ENCODE results near the gene TPP2.

TPP2 gene

DNA sequence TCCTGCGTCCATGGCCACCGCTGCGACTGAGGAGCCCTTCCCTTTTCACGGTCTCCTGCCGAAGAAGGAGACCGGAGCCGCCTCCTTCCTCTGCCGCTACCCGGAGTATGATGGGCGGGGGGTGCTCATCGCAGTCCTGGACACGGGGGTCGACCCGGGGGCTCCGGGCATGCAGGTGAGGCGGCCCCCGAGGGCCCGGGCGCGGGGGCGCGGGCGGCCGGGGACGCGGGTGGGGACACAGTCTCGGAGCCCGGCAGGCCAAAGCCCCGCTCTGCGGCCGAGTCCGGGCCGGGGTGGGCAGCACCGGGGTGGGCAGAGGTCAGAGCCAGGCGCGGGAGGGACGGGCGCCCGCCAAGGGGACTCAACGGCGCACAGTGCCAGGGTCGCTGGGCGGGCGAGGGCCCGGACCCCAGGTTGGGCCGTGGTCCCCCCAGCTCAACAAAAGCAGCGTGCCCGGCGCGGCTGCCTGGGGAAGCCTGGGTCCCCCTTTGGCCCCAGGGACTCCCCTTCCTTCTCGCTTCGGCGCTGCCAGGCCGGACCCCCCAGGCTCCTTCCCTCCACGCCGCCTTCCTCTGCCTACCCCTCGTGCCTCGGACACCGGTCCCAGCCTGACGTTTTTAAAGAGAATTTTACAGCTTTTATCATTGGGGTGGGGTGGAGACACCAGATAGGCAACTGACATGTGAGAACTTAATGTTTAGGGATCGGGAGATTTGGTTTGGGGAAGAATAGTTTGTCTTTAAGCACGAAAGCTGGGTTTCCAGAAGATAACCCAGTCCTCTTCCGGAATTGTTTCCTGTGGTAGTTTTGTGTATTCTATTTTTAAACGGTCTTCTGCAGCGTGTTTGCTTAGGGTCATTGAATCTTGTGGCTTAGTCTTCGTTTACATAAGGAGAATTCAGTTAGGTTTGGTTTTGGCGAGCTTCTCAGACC is 509 bp downstream of the TPP2 start:
- DNase-seq, result no peak

DNA sequence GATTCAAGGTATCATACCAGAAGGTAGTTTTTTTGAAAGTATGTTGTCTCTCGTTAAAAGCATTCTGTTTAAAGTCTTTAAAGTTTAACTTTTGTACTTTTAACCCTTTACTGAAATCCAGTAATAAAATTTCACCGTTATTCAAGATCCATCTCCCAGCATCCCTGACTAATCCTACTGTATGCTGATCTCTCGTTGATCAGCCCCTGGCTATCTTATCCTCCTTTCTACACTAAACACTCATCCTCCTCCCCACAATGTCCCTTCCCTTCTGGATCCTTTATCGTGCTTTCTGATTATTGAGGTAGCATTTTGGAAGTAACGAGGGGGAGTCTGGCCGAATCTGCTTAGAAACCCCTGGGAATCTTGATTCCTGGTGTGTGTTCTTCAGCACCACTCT is 1.3 kb downstream of the TPP2 start:
- no peak for DNase-seq

DNA sequence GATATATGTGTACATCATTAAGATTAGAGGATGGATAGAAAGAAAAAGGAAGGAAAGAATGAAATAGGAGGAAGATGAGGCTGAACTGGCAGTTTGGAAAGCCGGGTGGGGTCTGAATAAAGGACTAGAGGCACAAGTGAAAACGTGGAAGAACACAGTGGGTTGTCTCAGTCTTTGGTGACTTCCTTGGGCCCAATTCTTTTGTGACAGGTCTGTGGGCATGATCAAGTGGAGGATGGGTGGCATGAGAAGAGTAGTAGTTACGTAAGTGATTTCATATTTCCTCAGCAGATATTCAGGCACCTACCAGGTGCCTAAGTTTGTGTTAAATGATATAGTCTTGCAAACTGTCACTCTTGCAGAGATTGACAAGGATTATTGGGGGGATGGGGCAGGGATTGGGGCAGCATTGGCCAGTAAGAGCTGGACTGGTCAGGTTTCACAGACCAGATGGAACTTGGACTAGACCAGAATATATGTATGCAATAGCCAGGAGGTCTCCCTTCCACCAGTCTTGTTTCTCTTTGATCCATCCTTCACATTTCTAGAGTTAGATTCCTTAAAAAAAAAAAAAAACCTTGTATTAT is 2.7 kb downstream of the TPP2 start:
- DNase-seq, result no peak

DNA sequence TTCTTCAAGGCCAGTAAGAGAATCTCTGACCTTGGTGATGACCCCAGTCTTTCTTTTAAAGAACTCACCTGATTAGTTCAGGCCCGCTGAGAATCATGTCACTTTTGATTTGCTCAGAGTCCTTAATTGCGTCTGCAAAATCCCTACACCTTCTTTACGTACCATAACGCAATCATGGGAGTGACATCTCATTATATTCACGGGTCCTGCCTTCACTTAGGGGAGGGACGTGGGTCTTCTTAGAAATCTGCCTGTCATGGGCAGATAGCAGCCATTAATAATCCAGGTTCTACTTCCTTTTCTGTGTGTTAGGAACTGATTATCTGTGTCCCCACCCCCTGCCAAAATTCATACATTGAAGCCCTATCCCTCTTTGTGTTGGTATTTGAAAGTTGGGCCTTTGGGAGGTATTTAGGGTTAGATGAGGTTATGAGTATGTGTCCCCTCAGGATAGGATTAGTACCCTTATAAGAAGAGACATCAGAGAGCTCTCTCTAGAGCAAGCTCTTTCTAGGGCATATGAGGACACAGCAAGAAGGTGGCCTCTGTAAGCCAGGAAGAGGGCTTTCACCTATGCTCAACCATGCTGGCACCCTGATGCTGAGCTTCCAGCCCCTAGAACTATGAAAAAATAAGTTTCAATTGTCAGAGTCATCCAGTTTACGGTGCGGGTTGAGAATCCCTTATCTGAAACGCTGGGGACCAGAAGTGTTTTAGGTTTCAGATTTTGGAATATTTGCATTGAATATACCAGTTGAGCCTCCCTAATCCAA is 9.9 kb downstream of the TPP2 start:
- no peak for DNase-seq

DNA sequence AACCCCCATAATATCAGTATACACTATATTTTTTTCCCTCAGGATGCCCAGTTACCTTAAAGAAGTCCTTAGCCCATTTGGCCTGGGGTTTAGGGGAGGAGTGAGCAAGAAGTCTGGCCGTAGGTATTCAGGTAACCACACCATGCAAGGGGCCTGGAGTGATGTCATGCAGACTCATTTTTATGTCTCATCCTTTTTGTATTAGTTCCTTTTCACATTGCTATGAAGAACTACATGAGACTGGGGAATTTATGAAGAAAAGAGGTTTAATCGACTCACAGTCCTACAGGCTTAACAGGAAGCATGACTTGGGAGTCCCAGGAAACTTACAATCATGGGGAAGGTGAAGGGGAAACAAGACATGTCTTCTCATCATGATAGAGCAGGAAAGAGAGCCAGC is 12.2 kb downstream of the TPP2 start:
- no peak for DNase-seq

DNA sequence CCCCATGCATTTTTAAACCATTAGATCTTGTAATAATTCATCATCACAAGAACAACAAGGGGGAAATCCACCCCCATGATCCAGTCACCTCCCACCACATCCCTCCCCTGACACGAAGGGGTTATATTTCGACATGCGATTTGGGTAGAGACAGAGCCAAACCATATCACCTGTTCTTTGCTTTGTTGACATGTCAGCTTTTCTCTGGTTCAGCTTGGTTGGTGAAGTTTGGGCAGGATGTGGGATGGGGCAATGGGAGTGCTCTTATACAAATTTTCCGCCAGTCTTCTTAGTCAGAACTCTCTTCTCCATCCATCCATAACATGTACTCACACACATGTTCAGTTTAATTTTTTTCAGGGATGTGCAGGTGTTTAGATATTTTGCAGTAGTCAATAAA is 12.9 kb downstream of the TPP2 start:
- no peak for DNase-seq

DNA sequence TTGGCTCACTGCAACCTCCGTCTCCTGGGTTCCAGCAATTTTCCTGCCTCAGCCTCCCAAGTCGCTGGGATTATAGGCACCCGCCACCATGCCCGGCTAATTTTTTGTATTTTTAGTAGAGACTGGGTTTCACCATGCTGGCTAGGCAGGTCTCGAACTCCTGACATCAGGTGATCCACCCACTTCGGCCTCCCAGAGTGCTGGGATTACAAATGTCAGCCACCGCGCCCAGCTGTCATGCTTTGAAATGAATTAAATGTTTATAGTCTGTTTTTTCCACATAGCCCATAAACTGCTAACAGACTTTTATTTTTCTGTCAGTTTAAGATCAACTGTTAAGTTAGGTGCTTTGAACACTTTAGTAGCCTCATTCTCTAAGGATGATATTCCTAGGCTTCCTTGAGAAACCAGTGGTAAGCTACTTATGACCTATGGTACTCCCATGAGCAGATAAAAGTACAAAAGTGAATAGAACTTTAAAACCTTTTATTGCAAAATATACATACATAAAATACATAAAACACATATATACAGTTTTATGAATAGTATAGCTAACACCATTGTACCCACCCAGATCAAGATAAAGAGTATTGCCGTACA is 13.6 kb downstream of the TPP2 start:
- no peak for DNase-seq

DNA sequence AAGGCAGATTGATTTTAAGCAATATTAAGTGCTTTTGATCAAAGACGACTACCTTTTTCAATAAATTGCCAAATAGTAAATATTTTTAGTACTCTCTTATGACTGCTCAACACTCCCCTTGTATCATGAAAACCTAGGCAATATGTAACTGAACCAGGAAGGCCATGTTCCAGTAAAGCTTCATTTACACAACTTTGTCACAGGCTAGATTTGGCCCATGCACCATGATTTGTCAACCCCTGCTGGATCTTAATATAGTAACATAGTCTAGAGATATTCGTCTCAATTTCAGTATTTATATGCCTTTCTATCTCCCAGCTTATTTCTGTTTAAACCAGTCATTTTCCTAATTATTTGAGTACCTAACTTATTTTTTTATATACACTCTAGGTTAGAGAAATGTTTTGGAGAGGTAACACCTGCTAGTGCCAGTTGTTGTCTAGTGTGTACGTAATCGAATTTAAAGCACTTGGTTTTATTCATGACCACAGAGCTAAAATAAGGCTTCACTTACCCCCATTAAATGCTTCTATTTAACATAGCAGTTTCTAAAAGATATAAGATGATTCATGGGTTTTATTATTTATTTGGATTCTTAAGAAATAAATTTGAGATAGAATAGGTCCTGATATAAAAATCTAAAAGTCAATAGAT is 21.0 kb downstream of the TPP2 start:
- no peak for DNase-seq

DNA sequence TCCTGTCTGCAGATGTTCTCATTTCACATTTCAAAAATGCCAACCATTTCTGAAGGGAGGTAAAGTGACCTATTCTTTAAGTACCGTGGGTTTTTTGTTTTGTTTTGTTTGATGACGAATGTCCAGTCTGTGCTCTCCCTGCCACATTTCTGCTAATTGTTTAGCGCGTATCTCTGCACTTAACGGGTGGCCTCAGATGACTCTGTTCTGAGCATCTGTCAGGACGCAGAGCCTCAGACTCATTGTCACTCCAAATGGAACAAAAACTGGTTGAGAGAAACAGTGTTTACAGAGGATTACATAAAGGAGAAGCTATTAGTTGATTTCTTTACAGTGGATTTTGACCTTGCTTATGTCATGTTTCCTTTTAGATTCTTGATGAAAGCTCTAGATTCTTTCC is 23.7 kb downstream of the TPP2 start:
- DNase-seq, result no peak

DNA sequence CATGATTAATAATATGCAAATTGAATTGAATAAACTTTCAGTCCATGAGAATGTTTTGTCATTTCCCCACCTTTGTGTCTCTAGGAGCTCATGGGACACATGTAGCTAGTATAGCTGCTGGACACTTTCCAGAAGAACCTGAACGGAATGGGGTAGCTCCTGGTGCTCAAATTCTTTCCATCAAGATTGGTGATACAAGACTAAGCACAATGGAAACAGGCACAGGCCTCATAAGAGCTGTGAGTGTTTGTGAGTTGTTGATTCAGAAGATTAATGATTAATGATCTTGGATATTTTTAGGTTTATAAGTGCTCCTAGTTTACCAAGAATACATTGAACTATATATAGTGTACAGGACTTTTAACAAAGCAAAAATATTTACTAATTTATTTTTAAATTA is 30.1 kb downstream of the TPP2 start:
- no peak for DNase-seq

DNA sequence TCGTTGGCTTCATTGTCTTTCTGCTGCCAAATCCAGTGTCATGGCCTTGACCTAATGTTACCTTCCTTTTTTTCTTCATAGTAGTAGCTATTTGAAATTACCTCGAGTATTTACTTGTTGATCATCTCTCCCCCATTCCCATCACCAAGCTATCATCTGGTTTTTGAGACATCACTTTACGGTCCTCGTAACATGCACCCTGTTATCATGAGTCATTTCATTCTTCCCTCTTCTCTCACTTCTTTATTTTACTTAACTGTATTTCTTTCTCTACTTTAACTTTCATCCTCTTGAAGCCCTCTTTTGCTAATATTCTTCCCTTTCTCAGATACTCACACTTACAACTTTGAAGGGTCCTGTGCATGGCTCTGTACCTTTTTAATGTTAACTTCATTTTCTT is 31.8 kb downstream of the TPP2 start:
- DNase-seq, result no peak

DNA sequence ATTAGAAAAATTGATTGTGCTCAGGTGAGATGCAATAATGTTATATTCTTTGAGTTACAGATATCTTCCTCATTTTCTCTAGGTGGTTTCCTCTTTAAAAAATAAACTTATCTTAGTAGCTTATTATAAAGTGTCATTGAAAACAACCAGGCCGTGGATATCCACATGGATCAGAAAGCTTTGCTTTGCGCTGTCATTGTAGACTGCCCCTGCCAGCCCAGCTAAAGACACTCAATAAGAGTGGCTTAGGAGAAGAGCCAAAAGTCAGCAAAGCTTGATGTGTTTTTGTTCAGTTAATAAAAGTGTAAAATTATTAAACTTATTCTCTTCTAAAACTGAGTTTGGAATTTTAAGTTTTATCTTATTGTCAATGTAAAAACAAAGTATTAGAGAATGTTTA is 34.4 kb downstream of the TPP2 start:
- DNase-seq, result no peak

DNA sequence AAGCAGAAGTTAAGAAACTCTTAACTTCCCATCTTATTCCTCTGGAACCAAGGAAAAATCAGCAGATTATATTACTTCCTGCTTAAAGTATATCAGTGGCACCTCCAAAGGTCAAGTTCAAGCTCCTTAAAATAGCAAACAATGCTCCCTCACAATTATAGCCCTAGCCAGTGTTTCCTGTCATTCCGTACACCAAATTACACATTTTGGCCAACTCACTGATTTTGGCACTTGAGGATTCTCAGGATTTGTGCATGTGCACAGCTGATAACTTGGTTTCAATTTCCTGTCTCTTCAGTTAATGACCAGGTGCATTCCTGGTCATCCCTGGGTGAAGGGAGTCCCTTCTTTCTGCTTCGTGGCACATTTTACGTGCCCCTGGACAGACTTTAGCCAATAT is 42.0 kb downstream of the TPP2 start:
- no peak for DNase-seq

DNA sequence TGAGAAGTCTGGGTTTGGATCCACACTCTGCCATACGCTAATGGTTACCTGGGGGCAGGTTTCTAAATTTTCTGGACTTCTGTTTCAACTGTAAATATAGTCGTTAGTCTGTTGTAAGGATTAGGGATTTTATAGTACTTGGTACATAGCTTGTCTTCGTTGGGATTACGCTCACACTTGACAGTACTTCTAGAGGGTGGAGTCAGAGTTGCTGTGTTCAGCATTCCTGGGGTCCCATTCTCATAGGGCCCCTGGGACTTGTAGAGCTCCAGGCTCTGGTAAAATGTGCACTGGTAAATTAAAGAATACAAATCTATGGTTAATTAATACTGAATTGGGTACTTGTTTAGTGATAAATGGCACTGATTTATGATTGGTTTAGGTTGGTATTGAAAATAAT is 45.2 kb downstream of the TPP2 start:
- no peak for DNase-seq

DNA sequence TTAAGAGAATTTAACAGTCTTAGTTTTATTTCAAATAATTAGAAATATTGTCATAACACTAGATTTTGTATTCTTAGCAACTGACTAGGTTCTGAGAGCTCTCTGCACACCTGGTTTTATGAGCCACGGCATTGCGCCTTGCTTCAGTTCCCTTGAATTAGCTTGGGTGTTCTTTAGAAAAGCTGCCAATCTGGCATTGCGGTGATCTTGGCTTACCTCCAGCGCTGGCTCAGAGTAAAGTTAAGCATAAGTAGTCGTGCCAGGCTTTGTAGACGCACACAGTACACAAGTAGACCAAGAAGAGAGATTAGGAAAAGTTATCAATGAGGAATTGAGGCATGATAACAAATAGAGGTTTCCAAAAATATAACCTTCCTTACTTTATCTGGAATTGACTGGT is 45.7 kb downstream of the TPP2 start:
- no peak for DNase-seq

DNA sequence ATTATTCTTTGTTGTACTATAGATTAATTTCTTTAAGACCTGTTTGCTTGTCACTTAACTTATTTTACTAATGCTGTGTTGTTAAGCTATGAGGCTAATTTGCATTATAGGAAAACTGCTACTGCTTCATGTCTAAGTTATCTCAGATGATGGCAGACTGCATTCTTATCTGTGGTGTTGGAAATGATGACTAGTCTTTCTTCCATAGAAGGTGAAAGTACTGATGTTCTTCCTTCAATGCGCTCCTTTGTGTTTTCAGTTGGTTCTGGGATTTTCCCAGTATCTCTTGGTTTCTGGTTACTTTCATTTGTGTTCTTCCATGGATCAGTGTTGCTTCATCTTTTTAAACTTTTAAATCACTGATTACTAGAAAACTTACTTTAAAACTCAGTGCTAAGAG is 46.9 kb downstream of the TPP2 start:
- no peak for DNase-seq

DNA sequence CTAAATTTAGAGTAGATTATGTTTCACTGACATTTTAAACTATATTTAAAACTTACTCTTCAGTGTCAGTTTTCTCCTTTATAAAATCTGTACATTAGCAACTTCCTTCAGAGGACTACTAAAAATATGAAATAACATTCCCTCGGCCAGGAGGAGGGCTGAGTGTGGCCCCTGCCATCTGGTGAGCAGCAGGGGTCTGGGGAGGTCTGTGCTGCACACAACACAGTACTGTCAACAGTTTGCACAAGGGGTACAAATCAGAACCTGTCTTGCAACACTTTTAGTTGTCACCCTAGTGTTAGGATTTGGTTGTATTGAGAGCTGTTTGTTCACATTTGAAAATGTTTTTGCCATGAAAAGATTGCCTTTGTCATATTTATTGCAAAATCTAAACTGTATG is 48.9 kb downstream of the TPP2 start:
- no peak for DNase-seq

DNA sequence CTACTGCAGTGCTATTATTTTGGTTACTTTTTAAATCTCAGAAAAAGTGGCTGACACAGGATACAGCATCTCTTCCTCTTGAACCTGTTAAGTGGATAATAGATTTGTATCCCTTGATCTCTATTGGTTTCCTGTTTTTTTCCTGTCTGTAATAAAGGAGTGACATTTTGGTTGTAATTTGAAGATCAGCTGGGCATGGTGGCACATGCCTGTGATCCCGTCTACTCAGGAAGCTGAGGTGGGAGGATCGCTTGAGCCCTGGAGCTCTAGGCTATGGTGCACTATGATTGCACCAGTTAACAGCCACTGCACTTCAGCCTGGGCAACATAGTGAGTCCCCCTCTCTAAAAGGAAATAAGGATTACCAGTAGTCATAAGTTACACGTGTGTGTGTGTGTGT is 51.3 kb downstream of the TPP2 start:
- no peak for DNase-seq

DNA sequence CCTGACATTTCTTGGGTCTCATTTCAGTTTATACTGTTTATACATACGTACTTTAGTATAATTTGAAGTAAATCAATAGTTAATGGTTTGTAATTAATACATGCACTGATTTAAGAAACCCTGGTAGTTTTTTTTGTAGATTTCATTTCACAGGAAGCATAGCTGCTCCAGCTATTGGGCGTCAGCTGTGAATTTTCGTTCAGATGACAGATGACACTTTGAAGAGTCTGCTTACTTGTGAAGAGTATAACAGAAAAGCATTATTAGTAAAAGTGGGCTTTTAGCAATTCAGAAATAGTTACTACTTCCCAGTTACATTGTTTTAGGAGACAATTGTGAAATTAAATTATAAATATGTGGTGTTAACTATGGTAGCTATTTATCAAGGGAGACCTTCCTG is 53.7 kb downstream of the TPP2 start:
- no peak for DNase-seq

DNA sequence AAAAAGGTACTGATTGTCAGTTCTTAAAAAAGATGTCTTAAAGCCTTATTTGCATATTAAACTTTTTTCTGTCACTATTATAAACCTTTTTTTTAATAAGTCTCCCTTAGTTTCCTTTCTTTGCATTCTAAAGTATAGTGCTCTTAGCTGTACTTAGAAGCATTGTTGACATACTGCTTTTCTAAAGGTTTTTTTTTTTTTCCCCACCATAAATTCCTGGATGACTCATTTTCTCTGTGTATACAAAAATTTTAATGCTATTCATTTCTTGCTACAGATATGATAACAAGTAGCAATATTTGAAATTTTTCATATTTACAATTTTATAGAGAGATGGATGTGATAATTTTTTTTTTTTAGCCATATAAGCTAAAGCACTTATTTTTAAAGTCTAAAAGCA is 54.6 kb downstream of the TPP2 start:
- no peak for DNase-seq

DNA sequence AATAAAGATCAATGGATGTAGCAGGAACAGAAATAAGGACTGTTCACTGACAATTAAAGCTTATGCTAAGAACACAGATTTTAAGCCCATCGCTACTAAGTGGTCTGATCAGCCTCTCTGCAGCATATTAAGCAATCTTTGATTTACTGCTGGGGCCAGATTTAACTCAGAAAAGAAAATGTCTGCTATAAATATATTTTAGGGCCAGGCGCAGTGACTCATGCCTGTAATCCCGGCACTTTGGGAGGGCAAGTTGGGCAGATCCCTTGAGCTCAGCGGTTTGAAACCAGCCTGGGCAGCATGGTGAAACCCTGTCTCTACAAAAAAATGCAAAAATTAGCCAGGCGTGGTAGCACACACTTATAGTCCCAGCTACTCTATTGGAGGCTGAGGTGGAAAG is 55.1 kb downstream of the TPP2 start:
- no peak for DNase-seq

DNA sequence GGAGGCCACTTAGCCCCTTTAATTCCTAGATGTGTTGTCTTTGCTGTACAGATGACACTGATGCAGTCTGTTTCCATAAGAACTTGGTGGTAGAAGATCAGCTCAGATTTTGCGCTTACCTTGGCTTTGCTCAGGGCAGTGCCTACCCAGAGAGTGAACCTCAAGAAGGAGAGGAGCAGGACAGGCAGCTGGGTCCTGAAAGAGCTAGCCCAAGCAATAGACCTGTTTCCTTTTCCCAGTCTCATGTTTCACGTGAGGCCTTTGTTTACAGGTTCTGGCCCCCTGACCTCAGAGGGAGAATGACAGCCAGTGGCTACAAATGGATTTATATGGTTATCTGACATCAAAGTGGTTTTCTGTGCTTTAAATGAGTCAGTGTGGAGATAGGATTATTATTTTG is 58.0 kb downstream of the TPP2 start:
- no peak for DNase-seq

DNA sequence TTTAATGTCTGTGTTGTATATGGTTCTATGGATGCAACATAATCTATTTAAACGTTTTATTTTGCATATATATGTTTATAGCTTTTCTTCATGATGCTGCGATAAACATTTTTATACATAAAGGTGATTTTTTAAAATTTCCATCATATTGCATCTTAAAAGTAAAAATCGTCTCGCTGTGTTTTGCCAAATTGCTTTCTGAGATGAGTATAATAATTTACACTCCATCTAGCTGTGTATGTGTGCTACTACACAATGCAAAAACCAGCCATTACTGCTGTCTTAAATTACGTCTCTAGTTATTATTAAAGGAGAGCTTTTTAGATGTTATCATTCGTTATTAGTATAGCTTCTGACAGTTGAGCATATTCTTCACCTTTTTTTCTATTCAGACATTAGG is 60.8 kb downstream of the TPP2 start:
- no peak for DNase-seq
